CD8-positive, alpha-beta memory T cell (primary cell): ENCODE measurements around the gene CYGB. TPM values are rescaled to one million over a fixed set of nuclear protein-coding genes. Genes with fewer than 3 reads are reported as not detected.
A peak's percentile ranks its signal among the peaks of the same experiment; 100 is the strongest.

Experiments used
- CTCF ChIA-PET: fragments of 350-600 bp; sonication (Branson Sonifier 250); formaldehyde crosslinking; loops from one replicate; lab custom pipeline; 2021; ENCODE audit warnings: antibody characterized with exemption; lab: Charles Lee
- POLR2A ChIA-PET: fragments of 350-600 bp; sonication (Branson Sonifier 250); formaldehyde crosslinking; loops from one replicate; lab custom pipeline; 2021; ENCODE audit warnings: antibody characterized with exemption; lab: Charles Lee
- DNase-seq, 5 donors: peaks; one replicate each; pipeline versions ENCODE4 v3.0.0 to v3.0.0-alpha.2; 2020 to 2022; ENCODE audit warnings: mixed read lengths in 1 of 5
- H3K27ac ChIP-seq: one replicate; pipeline ENCODE4 v1.7.0; 2013; ENCODE audit warnings: low read depth, mild to moderate bottlenecking, low read length, moderate library complexity
- H3K27me3 ChIP-seq: 2 replicates; pipeline ENCODE4 v1.7.0; 2013; ENCODE audit warnings: low read length, mild to moderate bottlenecking; ENCODE audit not compliant: insufficient read depth, poor library complexity, severe bottlenecking
- H3K36me3 ChIP-seq: 2 replicates; pipeline ENCODE4 v1.7.0; 2013; ENCODE audit warnings: mild to moderate bottlenecking, low read length, moderate library complexity; ENCODE audit not compliant: insufficient read depth
- H3K4me1 ChIP-seq: 2 replicates; pipeline ENCODE4 v1.7.0; 2013; ENCODE audit warnings: mild to moderate bottlenecking, low read length, moderate library complexity; ENCODE audit not compliant: insufficient read depth
- H3K4me3 ChIP-seq: 2 replicates; pipeline ENCODE4 v1.7.0; 2013; ENCODE audit warnings: mild to moderate bottlenecking, low read length
- H3K9me3 ChIP-seq: 2 replicates; pipeline ENCODE4 v1.7.0; 2013; ENCODE audit warnings: mild to moderate bottlenecking, low read length
- H3K27ac Mint-ChIP-seq, 8 donors: one replicate each; pipeline ENCODE4 v1.8.0; 2020 to 2021; ENCODE audit warnings: mixed read lengths in 8 of 8, mild to moderate bottlenecking in 6 of 8, inconsistent platforms in 3 of 8, moderate library complexity in 3 of 8
- H3K27me3 Mint-ChIP-seq, 2 donors: one replicate each; pipeline ENCODE4 v1.8.0; 2020 to 2021; ENCODE audit warnings: mixed read lengths in 2 of 2, mild to moderate bottlenecking in 1 of 2, moderate library complexity in 1 of 2
- H3K36me3 Mint-ChIP-seq, 3 donors: one replicate each; pipeline ENCODE4 v1.8.0; 2020 to 2021; ENCODE audit warnings: mixed read lengths in 3 of 3, inconsistent platforms in 1 of 3, mild to moderate bottlenecking in 1 of 3
- H3K4me1 Mint-ChIP-seq, 3 donors: one replicate each; pipeline ENCODE4 v1.8.0; 2020 to 2021; ENCODE audit warnings: mixed read lengths in 3 of 3, inconsistent platforms in 1 of 3, mild to moderate bottlenecking in 1 of 3
- H3K4me3 Mint-ChIP-seq, 7 donors: one replicate each; pipeline ENCODE4 v1.8.0; 2020 to 2021; ENCODE audit warnings: mixed read lengths in 7 of 7, mild to moderate bottlenecking in 6 of 7, moderate library complexity in 4 of 7, inconsistent platforms in 2 of 7
- H3K9me3 Mint-ChIP-seq, 5 donors: one replicate each; pipeline ENCODE4 v1.8.0; 2020 to 2022; ENCODE audit warnings: mixed read lengths in 5 of 5, mild to moderate bottlenecking in 3 of 5, moderate library complexity in 2 of 5, inconsistent platforms in 1 of 5
- polyA plus RNA-seq: library from polyadenylated mRNA; unstranded; fragments of 300-500 nt; fragmentation: Illumina TruSeq; gene quantifications from one replicate; pipeline ENCODE4 v1.2.3, GENCODE V29; 2021
- total RNA-seq, 2 experiments: library from RNA; stranded (reverse); gene quantifications; one replicate each; pipeline ENCODE4 v1.2.3, GENCODE V29; 2021

Gene CYGB
- total and polyA plus RNA-seq, 3 experiments from 2014 or later = 0.23 TPM; not detected in 2

- no peaks in the 10 kb centered on the region for H3K36me3 ChIP-seq
- CTCF ChIA-PET = no interaction called here
- H3K27me3 ChIP-seq = no peaks in the 10 kb centered on the region
- H3K9me3 ChIP-seq = no peaks in the 10 kb centered on the region
- Mint-ChIP-seq H3K27me3 (no peaks in the 10 kb centered on the region), H3K36me3 (peaks cover 4 to 38% (median 5%) of the 10 kb centered on the region in 3 donors), H3K27ac (peak overlapping the region in 2 of 8 donors; percentile 12 to 57), H3K4me3 (no peak overlapping the region), H3K9me3 (no peaks in the 10 kb centered on the region), H3K4me1 (peaks cover 4 to 20% (median 11%) of the 10 kb centered on the region in 3 donors)
- H3K4me3 ChIP-seq = no peak overlapping the region
- DNase-seq = no peak
- POLR2A ChIA-PET = no interaction called here
- H3K4me1 ChIP-seq = no peaks in the 10 kb centered on the region
- no peak overlapping the region for H3K27ac ChIP-seq
Observed at GRCh38 chr17:76484228-76484725, 53.2 kb downstream of the CYGB start.

GRCh38 chr17:76481071-76481655 is 56.3 kb downstream of the CYGB start:
- Histone ChIP-seq H3K27me3 (no peaks in the 10 kb centered on the region), H3K4me1 (no peaks in the 10 kb centered on the region), H3K27ac (no peak overlapping the region), H3K36me3 (no peaks in the 10 kb centered on the region), H3K4me3 (no peak overlapping the region), H3K9me3 (no peaks in the 10 kb centered on the region)
- Mint-ChIP-seq H3K27ac (peak overlapping the region in 1 of 8 donors; percentile 85), H3K27me3 (no peaks in the 10 kb centered on the region), H3K4me1 (peaks cover 4 to 12% (median 9%) of the 10 kb centered on the region in 3 donors), H3K9me3 (no peaks in the 10 kb centered on the region), H3K36me3 (peaks cover 4 to 57% (median 9%) of the 10 kb centered on the region in 3 donors), H3K4me3 (no peak overlapping the region)
- no peak for DNase-seq
- ChIA-PET CTCF (interaction anchor here (2.1 kb wide), 1 partner anchor 46 kb away, joined by 6 read pairs; no protein-coding TSS in a partner anchor), POLR2A (interaction anchor here (1.3 kb wide), 1 partner anchor 12 kb away, joined by 4 read pairs; no protein-coding TSS in a partner anchor)

- Mint-ChIP-seq H3K27ac (peak overlapping the region in 5 of 8 donors; percentile 24 to 90 (median 78)), H3K4me3 (peak overlapping the region in 1 of 7 donors; percentile 40), H3K27me3 (no peaks in the 10 kb centered on the region), H3K4me1 (peaks cover 4 to 10% (median 8%) of the 10 kb centered on the region in 3 donors), H3K9me3 (no peaks in the 10 kb centered on the region), H3K36me3 (peaks cover 4 to 59% (median 9%) of the 10 kb centered on the region in 3 donors)
- H3K4me3 ChIP-seq = no peak overlapping the region
- H3K27me3 ChIP-seq = no peaks in the 10 kb centered on the region
- H3K9me3 ChIP-seq = no peaks in the 10 kb centered on the region
- H3K36me3 ChIP-seq = no peaks in the 10 kb centered on the region
- peak in 1 of 5 donors; percentile 25 for DNase-seq
- ChIA-PET POLR2A (interaction anchor here (1.3 kb wide), 1 partner anchor 12 kb away, joined by 4 read pairs; no protein-coding TSS in a partner anchor), CTCF (interaction anchor here (1.6 to 2.1 kb wide), 2 partner anchors 21 to 46 kb away, joined by 5 to 6 read pairs; no protein-coding TSS in a partner anchor)
- H3K27ac ChIP-seq = no peak overlapping the region
- no peaks in the 10 kb centered on the region for H3K4me1 ChIP-seq
Observed at GRCh38 chr17:76480632-76481031, 56.9 kb downstream of the CYGB start.

- H3K4me3 ChIP-seq = no peak overlapping the region
- Mint-ChIP-seq H3K4me3 (no peak overlapping the region), H3K9me3 (no peaks in the 10 kb centered on the region), H3K4me1 (peaks cover 4 to 8% (median 7%) of the 10 kb centered on the region in 3 donors), H3K27me3 (no peaks in the 10 kb centered on the region), H3K27ac (no peak overlapping the region), H3K36me3 (peaks cover 4 to 65% (median 9%) of the 10 kb centered on the region in 3 donors)
- no peaks in the 10 kb centered on the region for H3K9me3 ChIP-seq
- no peaks in the 10 kb centered on the region for H3K4me1 ChIP-seq
- H3K36me3 ChIP-seq = peaks cover 5% of the 10 kb centered on the region
- DNase-seq = no peak
- POLR2A ChIA-PET = interaction anchor here (1.3 kb wide), 1 partner anchor 13 kb away, joined by 4 read pairs; no protein-coding TSS in a partner anchor
- H3K27me3 ChIP-seq = no peaks in the 10 kb centered on the region
- CTCF ChIA-PET = interaction anchor here (1.6 to 2.1 kb wide), 2 partner anchors 22 to 45 kb away, joined by 5 to 6 read pairs; no protein-coding TSS in a partner anchor
- H3K27ac ChIP-seq = no peak overlapping the region
Observed at GRCh38 chr17:76479515-76480060, 57.9 kb downstream of the CYGB start.

- no peak for DNase-seq
- peaks cover 0 to 67% (median 6%) of the 10 kb centered on the region in 3 donors for H3K36me3 Mint-ChIP-seq
- H3K4me1 Mint-ChIP-seq = peaks cover 4 to 7% (median 4%) of the 10 kb centered on the region in 3 donors
- Histone ChIP-seq H3K27ac (no peak overlapping the region), H3K9me3 (no peaks in the 10 kb centered on the region), H3K36me3 (peaks cover 7% of the 10 kb centered on the region), H3K4me1 (no peaks in the 10 kb centered on the region), H3K4me3 (no peak overlapping the region), H3K27me3 (no peaks in the 10 kb centered on the region)
- POLR2A ChIA-PET = no interaction called here
- H3K27me3 Mint-ChIP-seq = no peaks in the 10 kb centered on the region
- no peak overlapping the region for H3K27ac Mint-ChIP-seq
- no peaks in the 10 kb centered on the region for H3K9me3 Mint-ChIP-seq
- H3K4me3 Mint-ChIP-seq = no peak overlapping the region
- CTCF ChIA-PET = interaction anchor here (1.6 to 3.3 kb wide), 2 partner anchors 12 to 23 kb away, joined by 5 to 14 read pairs; partner anchors contain the start of gene AANAT
Observed at GRCh38 chr17:76478730-76479514, 58.6 kb downstream of the CYGB start.

- Histone ChIP-seq H3K4me3 (no peak overlapping the region), H3K4me1 (no peaks in the 10 kb centered on the region), H3K9me3 (no peaks in the 10 kb centered on the region), H3K27ac (no peak overlapping the region), H3K27me3 (no peaks in the 10 kb centered on the region), H3K36me3 (peaks cover 7% of the 10 kb centered on the region)
- Mint-ChIP-seq H3K4me1 (peaks cover 4 to 7% (median 4%) of the 10 kb centered on the region in 3 donors), H3K4me3 (peak overlapping the region in 1 of 7 donors; percentile 77), H3K9me3 (no peaks in the 10 kb centered on the region), H3K27me3 (no peaks in the 10 kb centered on the region), H3K36me3 (peaks cover 0 to 74% (median 6%) of the 10 kb centered on the region in 3 donors), H3K27ac (peak overlapping the region in 2 of 8 donors; percentile 37 to 58)
- no peak for DNase-seq
- ChIA-PET CTCF (interaction anchor here (3.3 kb wide), 1 partner anchor 11 kb away, joined by 14 read pairs; the partner anchor contains the start of gene AANAT), POLR2A (interaction anchor here (1.1 kb wide), 1 partner anchor 23 kb away, joined by 3 read pairs; the partner anchor contains the start of gene RHBDF2)
Observed at GRCh38 chr17:76478097-76478496, 59.4 kb downstream of the CYGB start.

GRCh38 chr17:76477576-76477975 is 59.9 kb downstream of the CYGB start:
- Histone ChIP-seq H3K4me3 (no peak overlapping the region), H3K36me3 (peaks cover 7% of the 10 kb centered on the region), H3K4me1 (no peaks in the 10 kb centered on the region), H3K27me3 (no peaks in the 10 kb centered on the region), H3K27ac (no peak overlapping the region), H3K9me3 (no peaks in the 10 kb centered on the region)
- Mint-ChIP-seq H3K4me1 (peaks cover 4 to 7% (median 4%) of the 10 kb centered on the region in 3 donors), H3K4me3 (no peak overlapping the region), H3K27ac (peak overlapping the region in 1 of 8 donors; percentile 10), H3K36me3 (peaks cover 0 to 77% (median 6%) of the 10 kb centered on the region in 3 donors), H3K27me3 (no peaks in the 10 kb centered on the region), H3K9me3 (no peaks in the 10 kb centered on the region)
- POLR2A ChIA-PET = interaction anchor here (1.1 kb wide), 1 partner anchor 24 kb away, joined by 3 read pairs; the partner anchor contains the start of gene RHBDF2
- CTCF ChIA-PET = interaction anchor here (0.6 to 3.3 kb wide), 3 partner anchors 11 to 35 kb away, joined by 3 to 14 read pairs (median 3); partner anchors contain the start of gene AANAT
- no peak for DNase-seq
